Activated T-helper 2 cell treated with anti-CD3 and anti-CD28 coated beads, Interferon-gamma antibody, Interleukin-2, Interleukin-4, amounts not matched to agents 10 μg/mL and 5 μg/mL and 100 μg/mL, durations not matched to agents 14 hours and 24 hours and 36 hours (primary cell): ENCODE data around the gene SMOC2. TPM values are rescaled to one million over a fixed set of nuclear protein-coding genes. Genes with fewer than 3 reads are reported as not detected.

Experiments used
- DNase-seq: peaks from one replicate; pipeline ENCODE4 v3.0.0; 2021; ENCODE audit warnings: low spot score
- H3K27ac Mint-ChIP-seq: one replicate; pipeline ENCODE4 v1.8.0; 2021; ENCODE audit warnings: mixed read lengths
- H3K27me3 Mint-ChIP-seq: one replicate; pipeline ENCODE4 v1.8.0; 2021; ENCODE audit warnings: low read depth, mixed read lengths
- H3K36me3 Mint-ChIP-seq: one replicate; pipeline ENCODE4 v1.8.0; 2021; ENCODE audit warnings: low read depth, mixed read lengths
- H3K4me1 Mint-ChIP-seq: one replicate; pipeline ENCODE4 v1.8.0; 2021; ENCODE audit warnings: low read depth, mixed read lengths
- H3K4me3 Mint-ChIP-seq: one replicate; pipeline ENCODE4 v1.8.0; 2021; ENCODE audit warnings: low read depth, mild to moderate bottlenecking, moderate library complexity, mixed read lengths
- H3K9me3 Mint-ChIP-seq: one replicate; pipeline ENCODE4 v1.8.0; 2021; ENCODE audit warnings: mixed read lengths
- intact Hi-C: fragments of 100-400 bp; cut with micrococcal nuclease; formaldehyde crosslinking; loops from one replicate; pipeline ENCODE4 v1.15.1; 2023
- total RNA-seq: library from RNA; stranded (reverse); gene quantifications from 2 replicates; pipeline ENCODE4 v1.2.3, GENCODE V29; 2022

Gene SMOC2
- total RNA-seq, 1 donor from 2014 or later, result not detected

DNA sequence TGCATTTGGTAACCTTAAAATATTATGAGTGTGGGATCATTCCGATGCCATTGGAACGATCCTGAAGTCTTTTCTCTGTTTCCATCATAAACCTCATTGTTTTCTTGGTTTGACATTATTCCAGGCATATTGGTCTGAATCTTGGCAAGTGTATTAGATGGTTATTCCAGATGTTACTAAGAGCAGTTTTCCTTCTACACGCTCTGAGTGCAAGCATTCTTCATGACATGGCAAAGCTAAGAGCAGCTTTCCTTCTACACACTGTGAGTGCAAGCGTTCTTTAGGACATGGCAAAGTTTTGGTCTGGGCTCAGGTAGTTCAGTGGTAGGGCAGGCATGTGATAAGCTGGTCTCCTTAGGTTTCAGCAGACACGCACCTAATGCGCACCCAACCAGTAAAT is 53.0 kb downstream of the SMOC2 start:
- Mint-ChIP-seq H3K4me3 (no peak overlapping the region), H3K9me3 (no peaks in the 10 kb centered on the region), H3K27me3 (no peaks in the 10 kb centered on the region), H3K27ac (no peak overlapping the region), H3K36me3 (no peaks in the 10 kb centered on the region), H3K4me1 (no peaks in the 10 kb centered on the region)
- DNase-seq, result no peak
- intact Hi-C loops, result no loop called here

DNA sequence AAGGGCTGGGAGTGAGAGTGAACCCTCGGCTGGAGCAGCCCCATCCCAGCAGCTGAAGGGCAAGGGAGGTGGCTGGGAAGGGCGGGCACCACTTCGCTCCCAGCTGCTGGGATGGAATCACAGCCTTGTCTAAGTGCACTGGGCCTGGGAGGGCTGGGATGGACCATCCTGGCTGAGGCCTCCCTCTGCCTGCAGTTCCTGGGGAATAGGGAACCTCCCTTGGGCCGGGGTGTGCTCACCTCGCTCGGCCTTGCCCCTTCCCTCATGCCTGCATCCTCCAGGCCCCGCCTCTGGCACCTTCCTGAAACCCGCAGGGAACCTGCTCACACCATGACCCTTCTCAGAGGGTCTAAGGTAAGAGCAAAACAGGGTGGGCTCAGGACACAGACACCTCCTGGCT is 53.7 kb downstream of the SMOC2 start:
- intact Hi-C loops, result no loop called here
- Mint-ChIP-seq H3K27me3 (no peaks in the 10 kb centered on the region), H3K4me1 (no peaks in the 10 kb centered on the region), H3K9me3 (no peaks in the 10 kb centered on the region), H3K27ac (no peak overlapping the region), H3K36me3 (no peaks in the 10 kb centered on the region), H3K4me3 (no peak overlapping the region)
- no peak for DNase-seq

DNA sequence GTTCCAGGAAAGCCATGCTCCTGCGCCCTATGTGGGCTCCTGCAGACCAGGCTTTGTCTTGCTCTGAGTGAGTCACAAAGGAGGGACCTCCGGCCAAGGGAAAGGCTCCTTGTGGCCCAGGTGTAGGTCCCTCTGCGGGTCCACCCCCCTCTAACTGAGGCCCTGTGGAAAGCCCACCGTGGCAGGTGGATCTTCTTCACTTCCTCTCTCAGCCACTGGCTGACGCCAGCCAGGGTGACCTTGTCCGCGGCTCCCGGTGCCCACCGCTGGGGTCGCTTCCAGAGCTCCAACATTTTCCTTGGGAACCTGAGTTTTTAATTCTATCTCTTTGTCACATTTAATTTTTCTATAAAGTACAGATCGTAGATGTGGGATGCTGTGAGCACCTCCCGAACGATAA is 54.1 kb downstream of the SMOC2 start:
- DNase-seq, result no peak
- Mint-ChIP-seq H3K4me3 (no peak overlapping the region), H3K27ac (no peak overlapping the region), H3K4me1 (no peaks in the 10 kb centered on the region), H3K27me3 (no peaks in the 10 kb centered on the region), H3K9me3 (no peaks in the 10 kb centered on the region), H3K36me3 (no peaks in the 10 kb centered on the region)
- intact Hi-C loops, result no loop called here

DNA sequence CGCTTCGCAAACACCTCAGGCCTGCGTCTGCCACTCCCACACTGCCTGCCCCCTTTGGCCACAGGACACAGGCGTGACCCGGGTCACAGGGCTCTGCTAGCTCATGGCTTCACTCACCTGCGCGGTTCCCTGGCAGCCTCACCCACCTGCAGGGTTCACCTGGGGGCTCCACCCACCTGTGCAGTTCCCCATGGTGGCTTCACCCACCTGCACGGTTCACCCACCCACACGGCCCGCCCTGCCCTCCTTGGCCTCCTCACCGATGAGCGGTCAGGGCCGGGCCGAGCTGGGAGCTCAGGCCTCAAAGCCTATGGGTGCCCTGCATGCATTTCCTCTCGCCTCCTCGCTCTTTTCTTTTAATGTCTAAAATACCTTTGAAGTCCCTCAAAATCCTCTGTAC is 54.7 kb downstream of the SMOC2 start:
- Mint-ChIP-seq H3K4me1 (no peaks in the 10 kb centered on the region), H3K9me3 (no peaks in the 10 kb centered on the region), H3K27me3 (no peaks in the 10 kb centered on the region), H3K4me3 (no peak overlapping the region), H3K27ac (no peak overlapping the region), H3K36me3 (no peaks in the 10 kb centered on the region)
- no peak for DNase-seq
- intact Hi-C loops, result no loop called here

GRCh38 chr6:168496139-168496996 is 55.4 kb downstream of the SMOC2 start:
- Mint-ChIP-seq H3K9me3 (no peaks in the 10 kb centered on the region), H3K27ac (no peak overlapping the region), H3K36me3 (no peaks in the 10 kb centered on the region), H3K4me1 (no peaks in the 10 kb centered on the region), H3K4me3 (no peak overlapping the region), H3K27me3 (no peaks in the 10 kb centered on the region)
- DNase-seq, result no peak
- intact Hi-C loops, result no loop called here

DNA sequence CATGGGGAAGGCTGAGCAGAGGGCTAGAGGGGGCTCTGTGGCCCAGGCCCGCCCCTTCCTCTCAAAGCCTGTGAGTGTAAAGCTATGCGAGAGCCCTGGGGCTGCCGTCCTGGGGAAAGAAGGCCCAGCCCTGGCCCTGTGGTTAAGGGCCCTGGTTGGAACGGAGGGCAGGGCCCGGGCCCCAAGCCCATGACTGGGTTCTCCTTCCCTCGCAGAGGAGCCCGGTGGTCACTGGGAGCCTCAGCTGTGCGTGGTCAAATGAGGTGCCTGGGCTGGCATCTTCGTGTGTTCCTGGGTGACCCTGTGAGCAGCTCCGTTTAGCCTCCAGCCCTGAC is 56.0 kb downstream of the SMOC2 start:
- Mint-ChIP-seq H3K9me3 (no peaks in the 10 kb centered on the region), H3K4me1 (no peaks in the 10 kb centered on the region), H3K4me3 (no peak overlapping the region), H3K27me3 (no peaks in the 10 kb centered on the region), H3K27ac (no peak overlapping the region), H3K36me3 (no peaks in the 10 kb centered on the region)
- intact Hi-C loops, result no loop called here
- DNase-seq, result no peak

DNA sequence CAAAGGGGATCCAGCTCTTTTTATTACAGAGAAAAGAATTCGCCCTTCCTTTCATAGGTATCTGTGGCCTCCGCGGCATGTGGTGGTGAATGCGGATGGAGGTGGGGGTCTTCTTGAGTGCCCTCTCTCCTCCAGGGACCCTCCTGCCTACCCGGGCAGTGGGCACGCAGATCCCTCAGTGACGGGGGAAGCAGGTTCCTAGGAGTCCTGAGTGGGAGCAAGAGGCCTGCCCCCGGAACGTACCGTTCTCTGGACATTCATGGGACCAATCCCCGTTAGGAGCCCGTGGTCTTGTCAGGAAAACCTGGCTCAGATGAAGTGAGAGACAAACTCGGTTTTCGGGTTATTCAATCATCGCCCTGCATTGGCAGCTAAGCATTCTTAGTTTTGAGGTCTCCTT is 56.4 kb downstream of the SMOC2 start:
- Mint-ChIP-seq H3K4me3 (no peak overlapping the region), H3K36me3 (no peaks in the 10 kb centered on the region), H3K27ac (no peak overlapping the region), H3K4me1 (no peaks in the 10 kb centered on the region), H3K9me3 (no peaks in the 10 kb centered on the region), H3K27me3 (no peaks in the 10 kb centered on the region)
- no peak for DNase-seq
- intact Hi-C loops, result no loop called here

DNA sequence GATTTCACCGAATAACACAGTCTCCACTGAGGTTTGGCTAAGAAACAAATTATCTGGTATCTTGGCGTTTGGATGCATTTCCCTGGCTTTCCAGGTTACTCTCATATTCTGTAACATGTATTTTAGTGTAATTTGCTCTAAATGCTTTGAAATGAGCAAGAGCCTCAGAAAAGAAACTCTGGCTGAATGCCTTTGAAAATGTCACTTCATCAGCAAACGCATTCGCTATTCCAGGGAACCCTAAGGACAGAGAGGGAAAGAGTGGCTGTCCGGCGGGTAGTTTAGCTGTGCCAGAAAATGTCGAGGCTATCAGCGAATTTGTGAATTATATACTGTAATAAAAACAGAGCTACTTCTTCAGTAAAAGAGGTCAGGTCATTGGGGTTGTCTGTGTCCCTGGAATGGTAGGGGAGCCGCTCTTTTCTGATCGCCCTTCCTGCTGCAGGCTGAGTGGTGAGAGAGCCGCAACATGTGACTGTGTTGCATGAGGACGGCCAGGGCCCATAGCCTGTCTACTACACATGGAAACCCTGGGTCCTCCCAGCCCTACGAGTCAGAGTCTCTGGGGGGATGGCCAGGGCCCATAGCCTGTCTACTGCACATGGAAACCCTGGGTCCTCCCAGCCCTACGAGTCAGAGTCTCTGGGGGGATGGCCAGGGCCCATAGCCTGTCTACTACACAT is 57.3 kb downstream of the SMOC2 start:
- DNase-seq, result no peak
- no peaks in the 10 kb centered on the region for H3K4me1 Mint-ChIP-seq
- H3K4me3 Mint-ChIP-seq, result no peak overlapping the region
- intact Hi-C loops, result no loop called here
- H3K27me3 Mint-ChIP-seq, result no peaks in the 10 kb centered on the region
- H3K9me3 Mint-ChIP-seq, result no peaks in the 10 kb centered on the region
- no peak overlapping the region for H3K27ac Mint-ChIP-seq
- no peaks in the 10 kb centered on the region for H3K36me3 Mint-ChIP-seq

DNA sequence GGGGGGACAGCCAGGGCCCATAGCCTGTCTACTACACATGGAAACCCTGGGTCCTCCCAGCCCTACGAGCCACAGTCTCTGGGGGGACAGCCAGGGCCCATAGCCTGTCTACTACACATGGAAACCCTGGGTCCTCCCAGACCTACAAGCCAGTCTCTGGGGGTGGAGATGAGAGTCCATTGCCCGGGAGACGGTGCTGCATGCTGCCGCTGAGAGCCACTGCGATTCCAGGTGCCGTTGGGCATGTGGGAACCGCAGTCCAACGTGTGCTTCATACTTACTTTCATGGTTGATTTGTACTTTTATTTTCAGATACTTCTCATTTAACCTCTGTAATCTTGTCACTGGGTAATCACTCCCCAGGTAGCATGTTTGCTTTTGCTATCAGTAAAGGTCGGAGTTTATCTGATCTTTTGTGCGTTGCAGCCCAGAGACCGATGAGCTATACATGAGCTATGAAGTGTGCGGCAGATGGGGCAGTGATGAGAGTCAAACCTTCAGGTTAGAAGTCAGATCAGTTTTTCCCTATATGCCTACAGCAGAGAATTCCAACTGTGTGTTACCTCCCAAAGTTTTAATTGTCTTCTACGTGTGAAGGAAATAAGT is 58.2 kb downstream of the SMOC2 start:
- no peak overlapping the region for H3K27ac Mint-ChIP-seq
- DNase-seq, result no peak
- no peaks in the 10 kb centered on the region for H3K4me1 Mint-ChIP-seq
- intact Hi-C loops, result no loop called here
- no peaks in the 10 kb centered on the region for H3K9me3 Mint-ChIP-seq
- no peak overlapping the region for H3K4me3 Mint-ChIP-seq
- H3K36me3 Mint-ChIP-seq, result no peaks in the 10 kb centered on the region
- H3K27me3 Mint-ChIP-seq, result no peaks in the 10 kb centered on the region

DNA sequence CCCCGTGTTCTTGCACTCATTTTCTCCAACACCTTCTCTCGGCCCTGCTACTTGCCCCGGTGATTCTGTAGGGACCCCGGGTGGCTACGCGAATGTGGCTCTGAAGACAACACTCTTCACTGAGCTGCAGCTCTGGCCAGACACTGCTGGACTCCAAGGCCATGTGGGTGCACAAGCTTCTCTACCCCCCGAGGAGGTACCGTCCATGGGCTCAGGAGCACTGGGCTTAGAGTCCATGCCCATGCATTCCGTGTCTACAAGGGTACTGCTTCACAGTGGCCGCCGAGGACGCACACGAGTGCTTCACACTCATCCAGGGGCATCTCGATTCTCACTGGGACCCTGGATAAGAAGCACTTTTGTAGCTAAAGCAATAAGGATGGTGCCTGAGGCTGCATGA is 59.5 kb downstream of the SMOC2 start:
- Mint-ChIP-seq H3K36me3 (no peaks in the 10 kb centered on the region), H3K4me1 (no peaks in the 10 kb centered on the region), H3K27ac (no peak overlapping the region), H3K27me3 (no peaks in the 10 kb centered on the region), H3K4me3 (no peak overlapping the region), H3K9me3 (no peaks in the 10 kb centered on the region)
- intact Hi-C loops, result no loop called here
- DNase-seq, result no peak

- DNase-seq, result no peak
- H3K27ac Mint-ChIP-seq, result no peak overlapping the region
- H3K4me3 Mint-ChIP-seq, result no peak overlapping the region
- intact Hi-C loops, result no loop called here
- no peaks in the 10 kb centered on the region for H3K9me3 Mint-ChIP-seq
- no peaks in the 10 kb centered on the region for H3K27me3 Mint-ChIP-seq
- no peaks in the 10 kb centered on the region for H3K36me3 Mint-ChIP-seq
- H3K4me1 Mint-ChIP-seq, result no peaks in the 10 kb centered on the region
Measured at GRCh38 chr6:168501561-168501960, 60.6 kb downstream of the SMOC2 start.

DNA sequence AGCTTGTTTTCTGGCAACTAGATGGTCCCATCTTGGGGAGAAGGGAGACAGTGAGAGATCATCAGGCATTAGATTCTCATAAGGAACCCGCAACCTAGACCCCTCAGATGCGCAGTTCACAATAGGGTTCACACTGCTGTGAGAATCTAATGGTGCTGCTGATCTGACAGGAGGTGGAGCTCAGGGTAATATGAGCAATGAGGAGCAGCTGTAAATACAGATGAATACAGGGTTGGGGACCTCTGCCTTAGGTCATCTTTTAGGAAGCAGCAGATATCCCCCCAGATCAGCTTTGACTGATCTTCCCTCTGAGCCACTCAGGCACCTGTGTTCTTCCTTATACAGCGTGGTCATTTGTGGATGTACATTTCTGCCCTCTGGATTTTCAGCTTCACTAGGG is 63.4 kb downstream of the SMOC2 start:
- H3K27ac Mint-ChIP-seq, result no peak overlapping the region

GRCh38 chr6:168506460-168506859 is 65.5 kb downstream of the SMOC2 start:
- intact Hi-C loops, result no loop called here
- no peak for DNase-seq
- Mint-ChIP-seq H3K27me3 (no peaks in the 10 kb centered on the region), H3K27ac (no peak overlapping the region), H3K4me3 (no peak overlapping the region), H3K36me3 (no peaks in the 10 kb centered on the region), H3K9me3 (no peaks in the 10 kb centered on the region), H3K4me1 (no peaks in the 10 kb centered on the region)

More for the DNA sequence above, 63.4 kb downstream of the SMOC2 start:
- intact Hi-C loops, result no loop called here
- H3K9me3 Mint-ChIP-seq, result no peaks in the 10 kb centered on the region
- no peak for DNase-seq
- no peak overlapping the region for H3K4me3 Mint-ChIP-seq
- no peaks in the 10 kb centered on the region for H3K36me3 Mint-ChIP-seq
- no peaks in the 10 kb centered on the region for H3K27me3 Mint-ChIP-seq
- H3K4me1 Mint-ChIP-seq, result no peaks in the 10 kb centered on the region
